Natural killer cell (primary cell): Measurements from ENCODE around the gene RSU1. TPM values are rescaled to one million over a fixed set of nuclear protein-coding genes. Genes with fewer than 3 reads are reported as not detected.
"Not testable (repeated sequence)": the region's sequence is repeated elsewhere in the genome, so short reads cannot be mapped to it uniquely, and the experiment has no call there.

Experiments
- ATAC-seq, 3 donors: fragments of 150-1000 bp in 2 of 3; fragments of 200-7000 bp in 1 of 3; cut with Tn5 transposase; 1 replicate in 1 of 3; 2 replicates in 2 of 3; pipeline ENCODE4 v1.10.0; 2021; ENCODE audit warnings: mild to moderate bottlenecking in 2 of 3, moderate library complexity in 2 of 3
- DNase-seq, 2 donors: peaks; one replicate each; pipeline versions ENCODE4 v3.0.0 to v3.0.0-alpha.2; 2013 to 2021; ENCODE audit warnings: mixed read lengths in 1 of 2
- H3K27ac ChIP-seq: one replicate; pipeline ENCODE4 v1.5.1; 2013; ENCODE audit warnings: mild to moderate bottlenecking, low read length
- H3K27me3 ChIP-seq: one replicate; pipeline ENCODE4 v1.6.1; 2013; ENCODE audit warnings: low read length; ENCODE audit not compliant: control insufficient read depth, insufficient read depth
- H3K36me3 ChIP-seq: one replicate; pipeline ENCODE4 v1.6.1; 2013; ENCODE audit warnings: low read length; ENCODE audit not compliant: control insufficient read depth, insufficient read depth
- H3K4me1 ChIP-seq: one replicate; pipeline ENCODE4 v1.6.1; 2013; ENCODE audit warnings: low read length; ENCODE audit not compliant: control insufficient read depth, insufficient read depth
- H3K4me3 ChIP-seq: one replicate; pipeline ENCODE4 v1.5.1; 2013; ENCODE audit warnings: low read length
- H3K9me3 ChIP-seq: one replicate; pipeline ENCODE4 v1.6.1; 2013; ENCODE audit warnings: low read length; ENCODE audit not compliant: control insufficient read depth, insufficient read depth
- H3K27ac Mint-ChIP-seq, 2 donors: one replicate each; pipeline ENCODE4 v1.8.0; 2022; ENCODE audit warnings: mild to moderate bottlenecking in 2 of 2, mixed read lengths in 2 of 2, moderate library complexity in 1 of 2
- H3K27me3 Mint-ChIP-seq, 2 donors: one replicate each; pipeline ENCODE4 v1.8.0; 2022; ENCODE audit warnings: low read depth in 2 of 2, mixed read lengths in 2 of 2
- H3K36me3 Mint-ChIP-seq: one replicate; pipeline ENCODE4 v1.8.0; 2022; ENCODE audit warnings: mixed read lengths
- H3K4me1 Mint-ChIP-seq, 2 donors: one replicate each; pipeline ENCODE4 v1.8.0; 2022; ENCODE audit warnings: mixed read lengths in 2 of 2
- H3K4me3 Mint-ChIP-seq: one replicate; pipeline ENCODE4 v1.8.0; 2022; ENCODE audit warnings: mild to moderate bottlenecking, moderate library complexity, mixed read lengths
- H3K9me3 Mint-ChIP-seq, 2 donors: one replicate each; pipeline ENCODE4 v1.8.0; 2022; ENCODE audit warnings: mixed read lengths in 2 of 2
- WGBS: methylation state at CpG from one replicate; pipeline ENCODE4 v1.1.7; 2013; ENCODE audit warnings: missing lambda C conversion rate; ENCODE audit not compliant: insufficient coverage; 5-methylcytosine and 5-hydroxymethylcytosine counted together
- intact Hi-C: fragments of 100-400 bp; cut with micrococcal nuclease; formaldehyde crosslinking; loops from one replicate; pipeline ENCODE4 v1.14.2; 2022
- total RNA-seq, 4 donors: library from RNA; stranded (reverse); fragments of 120-200 nt in 1 of 4; gene quantifications; one replicate each; pipeline versions ENCODE4 v1.2.3 to v1.2.4, GENCODE V29; 2013 to 2022
- TF ChIP-seq, protein P1 (sequence below): fragments of 200-600 bp; IDR thresholded peaks from one replicate; pipeline ENCODE4 v1.8.0; 2022; ENCODE audit warnings: antibody characterized with exemption

The RSU1 gene
- total RNA-seq, 3 donors from 2014 or later (not counting 1 experiment from before 2014, with no cell fraction given), result 75.0 to 85.3 (median 80.0) TPM

DNA sequence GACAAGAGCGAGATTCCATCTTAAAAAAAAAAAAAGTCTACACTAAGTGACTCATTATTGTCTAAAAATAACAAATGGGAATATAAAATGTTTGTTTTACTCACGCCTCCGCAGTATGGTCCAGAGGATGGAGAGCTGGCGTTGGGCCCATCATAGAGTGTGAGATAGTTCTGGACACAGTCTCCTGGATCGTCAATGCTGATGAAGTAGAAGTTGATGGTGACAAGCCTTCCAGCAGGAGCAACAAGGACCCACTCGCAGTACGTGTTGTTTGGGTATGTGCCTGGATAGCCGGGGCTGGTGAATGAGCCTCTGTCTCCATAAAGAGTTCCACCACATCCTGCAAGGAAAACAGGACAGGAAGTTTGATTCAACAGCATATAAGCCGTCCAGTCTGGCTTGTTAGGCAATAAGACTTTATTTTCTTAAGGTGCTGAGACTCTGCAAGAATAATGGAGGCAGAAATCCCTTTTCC is 11.5 kb upstream of the RSU1 start:
- Mint-ChIP-seq H3K9me3 (no peaks in the 10 kb centered on the region), H3K4me3 (no peak overlapping the region), H3K27ac (no peak overlapping the region), H3K4me1 (peaks cover 10 to 11% of the 10 kb centered on the region in 2 donors), H3K27me3 (peaks cover 3 to 18% of the 10 kb centered on the region in 2 donors), H3K36me3 (no peaks in the 10 kb centered on the region)
- WGBS, result 86% methylated on average over 8 of the region's 9 CpGs
- Histone ChIP-seq H3K9me3 (no peaks in the 10 kb centered on the region), H3K4me1 (peaks cover 7% of the 10 kb centered on the region), H3K36me3 (no peaks in the 10 kb centered on the region), H3K27me3 (no peaks in the 10 kb centered on the region), H3K4me3 (no peak overlapping the region), H3K27ac (no peak overlapping the region)
- TF ChIP-seq, protein P1, sequence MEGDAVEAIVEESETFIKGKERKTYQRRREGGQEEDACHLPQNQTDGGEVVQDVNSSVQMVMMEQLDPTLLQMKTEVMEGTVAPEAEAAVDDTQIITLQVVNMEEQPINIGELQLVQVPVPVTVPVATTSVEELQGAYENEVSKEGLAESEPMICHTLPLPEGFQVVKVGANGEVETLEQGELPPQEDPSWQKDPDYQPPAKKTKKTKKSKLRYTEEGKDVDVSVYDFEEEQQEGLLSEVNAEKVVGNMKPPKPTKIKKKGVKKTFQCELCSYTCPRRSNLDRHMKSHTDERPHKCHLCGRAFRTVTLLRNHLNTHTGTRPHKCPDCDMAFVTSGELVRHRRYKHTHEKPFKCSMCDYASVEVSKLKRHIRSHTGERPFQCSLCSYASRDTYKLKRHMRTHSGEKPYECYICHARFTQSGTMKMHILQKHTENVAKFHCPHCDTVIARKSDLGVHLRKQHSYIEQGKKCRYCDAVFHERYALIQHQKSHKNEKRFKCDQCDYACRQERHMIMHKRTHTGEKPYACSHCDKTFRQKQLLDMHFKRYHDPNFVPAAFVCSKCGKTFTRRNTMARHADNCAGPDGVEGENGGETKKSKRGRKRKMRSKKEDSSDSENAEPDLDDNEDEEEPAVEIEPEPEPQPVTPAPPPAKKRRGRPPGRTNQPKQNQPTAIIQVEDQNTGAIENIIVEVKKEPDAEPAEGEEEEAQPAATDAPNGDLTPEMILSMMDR, result no peak
- intact Hi-C loops, result loop anchor here (1.0 kb wide), 1 partner anchor 429 kb away; no protein-coding TSS in a partner anchor
- ATAC-seq (no peak), DNase-seq (no peak)

DNA sequence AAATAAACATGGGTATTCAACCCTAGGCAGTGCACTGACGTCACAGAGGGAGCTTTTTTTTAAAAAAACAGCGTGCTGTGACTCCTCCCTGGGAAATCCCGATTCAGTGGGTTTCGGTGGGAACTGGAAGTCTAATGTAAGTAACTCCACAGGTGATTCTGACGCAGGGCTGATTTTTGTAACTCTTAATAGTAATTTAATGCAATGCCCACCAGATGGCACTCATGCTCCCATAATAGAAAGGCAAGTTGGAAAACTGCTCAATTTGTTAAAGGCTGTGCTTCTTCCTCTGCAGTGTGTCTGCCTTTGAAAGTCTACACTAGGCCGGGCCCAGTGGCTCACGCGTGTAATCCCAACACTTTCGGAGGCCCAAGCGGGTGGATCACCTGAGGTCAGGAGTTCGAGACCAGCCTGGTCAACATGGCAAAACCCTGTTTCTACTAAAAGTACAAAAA is 10.9 kb upstream of the RSU1 start:
- Mint-ChIP-seq H3K4me3 (no peak overlapping the region), H3K9me3 (no peaks in the 10 kb centered on the region), H3K36me3 (no peaks in the 10 kb centered on the region), H3K4me1 (peaks cover 10 to 11% of the 10 kb centered on the region in 2 donors), H3K27me3 (peaks cover 3 to 18% of the 10 kb centered on the region in 2 donors), H3K27ac (no peak overlapping the region)
- peak; percentile 84 to 90 (median 85) for ATAC-seq
- TF ChIP-seq, protein P1, result peak; percentile 69
- Histone ChIP-seq H3K9me3 (peaks cover under 1% of the 10 kb centered on the region), H3K4me3 (no peak overlapping the region), H3K27me3 (no peaks in the 10 kb centered on the region), H3K27ac (no peak overlapping the region), H3K36me3 (no peaks in the 10 kb centered on the region), H3K4me1 (peaks cover 7% of the 10 kb centered on the region)
- intact Hi-C loops, result loop anchor here (1.0 kb wide), 1 partner anchor 429 kb away; no protein-coding TSS in a partner anchor
- DNase-seq, result peak; percentile 33 to 90
- WGBS, result 20% methylated on average over 11 of the region's 11 CpGs

DNA sequence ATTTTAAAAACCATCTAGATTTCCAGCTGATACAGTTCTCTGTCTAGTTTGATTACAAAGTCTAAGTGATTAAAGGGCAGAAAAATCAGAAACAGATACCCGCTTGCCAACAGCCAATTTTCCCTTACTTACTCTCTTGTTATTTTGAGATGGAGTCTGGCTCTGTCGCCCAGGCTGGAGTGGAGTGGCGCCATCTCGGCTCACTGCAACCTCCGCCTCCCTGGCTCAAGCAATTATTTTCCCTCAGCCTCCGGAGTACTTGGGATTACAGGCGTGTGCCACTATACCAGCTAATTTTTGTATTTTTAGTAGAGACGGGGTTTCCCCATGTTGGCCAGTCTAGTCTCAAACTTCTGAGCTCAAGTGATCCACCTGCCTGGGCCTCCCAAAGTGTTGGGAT is 10.2 kb upstream of the RSU1 start:
- H3K4me3 ChIP-seq, H3K27ac Mint-ChIP-seq, H3K27me3 ChIP-seq, H3K27ac ChIP-seq, DNase-seq, H3K4me1 ChIP-seq, H3K9me3 Mint-ChIP-seq, H3K36me3 ChIP-seq, ATAC-seq, H3K4me3 Mint-ChIP-seq, H3K9me3 ChIP-seq, H3K36me3 Mint-ChIP-seq, intact Hi-C loops: not testable (repeated sequence)
- Mint-ChIP-seq H3K4me1 (peaks cover 10 to 11% of the 10 kb centered on the region in 2 donors), H3K27me3 (peaks cover 3 to 21% of the 10 kb centered on the region in 2 donors)
- 94% methylated on average over 8 of the region's 8 CpGs for WGBS

DNA sequence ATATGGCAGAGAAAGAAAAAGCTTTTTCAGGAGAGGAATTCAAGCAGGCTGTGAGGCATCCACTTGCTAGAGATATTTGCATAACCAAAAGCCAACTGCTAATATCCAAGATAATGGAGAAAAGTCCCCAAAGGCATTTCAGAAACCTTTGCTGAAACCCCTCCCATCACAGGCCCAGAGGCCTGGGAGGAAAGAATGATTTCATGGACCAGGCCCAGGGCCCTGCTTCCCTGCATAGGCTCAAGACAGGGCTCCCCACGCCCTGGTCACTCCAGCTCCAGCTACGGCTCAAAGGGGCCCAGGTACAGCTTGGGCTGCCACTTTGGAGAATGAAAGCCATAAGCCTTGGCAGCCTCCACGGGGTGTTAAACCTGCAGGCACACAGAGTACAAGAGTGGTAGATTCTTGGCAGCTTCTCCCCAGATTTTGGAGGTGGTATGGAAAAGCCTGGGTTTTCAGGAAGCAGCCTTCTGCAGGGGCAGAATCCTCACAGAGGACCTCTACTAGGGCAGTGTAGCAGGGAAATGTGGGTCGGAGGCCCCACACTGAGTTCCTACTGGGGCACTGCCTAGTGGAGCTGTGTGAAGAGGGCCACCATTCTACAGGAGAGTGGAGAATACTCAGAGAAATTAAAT is 5.6 kb upstream of the RSU1 start:
- Mint-ChIP-seq H3K4me1 (peaks cover 7 to 8% of the 10 kb centered on the region in 2 donors), H3K9me3 (peaks cover 6 to 8% of the 10 kb centered on the region in 2 donors), H3K4me3 (no peak overlapping the region), H3K27me3 (peaks cover 7 to 29% of the 10 kb centered on the region in 2 donors), H3K36me3 (peaks cover 20% of the 10 kb centered on the region), H3K27ac (no peak overlapping the region)
- no peak for DNase-seq
- TF ChIP-seq, protein P1, result no peak
- no peak for ATAC-seq
- Histone ChIP-seq H3K27me3 (no peaks in the 10 kb centered on the region), H3K9me3 (peaks cover 14% of the 10 kb centered on the region), H3K27ac (no peak overlapping the region), H3K36me3 (no peaks in the 10 kb centered on the region), H3K4me1 (peaks cover 3% of the 10 kb centered on the region), H3K4me3 (no peak overlapping the region)
- WGBS, result 94% methylated on average over 4 of the region's 4 CpGs
- intact Hi-C loops, result no loop called here
